GM12892 (cell line): Measurements from ENCODE around the gene TEKT1.

Experiments
- DNase-seq: peaks from one replicate; pipeline ENCODE4 v3.0.0; 2011; ENCODE audit not compliant: insufficient read length
- FAIRE-seq: peaks from 2 replicates; lab custom pipeline; 2011; peaks lifted over from hg19 to GRCh38; lab: Jason Lieb, UNC
- POLR2A ChIP-seq: IDR thresholded peaks from 2 replicates; pipeline ENCODE4 v1.6.1; 2011; ENCODE audit warnings: low read depth, low read length, control low read depth
- POLR2AphosphoS5 ChIP-seq: IDR thresholded peaks from 2 replicates; pipeline ENCODE4 v1.6.1; 2011; ENCODE audit warnings: low read depth, low read length, control low read depth
- TAF1 ChIP-seq: IDR thresholded peaks from 2 replicates; pipeline ENCODE4 v1.6.1; 2011; ENCODE audit warnings: low read depth, mild to moderate bottlenecking, control low read depth, low read length, borderline replicate concordance

The TEKT1 gene

GRCh38 chr17:6755281-6755680 is 76.2 kb downstream of the TEKT1 start:
- TF ChIP-seq POLR2A (no peak), TAF1 (no peak), POLR2AphosphoS5 (no peak)
- DNase-seq (no peak), FAIRE-seq (no peak)

GRCh38 chr17:6753546-6753945 is 78.0 kb downstream of the TEKT1 start:
- FAIRE-seq, result no peak
- DNase-seq, result no peak
- TF ChIP-seq POLR2A (no peak), TAF1 (no peak), POLR2AphosphoS5 (no peak)

GRCh38 chr17:6753006-6753445 is 78.5 kb downstream of the TEKT1 start:
- no peak for DNase-seq
- FAIRE-seq, result no peak
- no peak for TF ChIP-seq POLR2A
- no peak for TF ChIP-seq TAF1
- TF ChIP-seq POLR2AphosphoS5, result no peak

- DNase-seq (no peak), FAIRE-seq (no peak)
- TF ChIP-seq TAF1 (no peak), POLR2AphosphoS5 (no peak), POLR2A (no peak)
Measured at GRCh38 chr17:6752068-6752909, 79.2 kb downstream of the TEKT1 start.

GRCh38 chr17:6749519-6749918 is 82.0 kb downstream of the TEKT1 start:
- DNase-seq (no peak), FAIRE-seq (no peak)
- TF ChIP-seq POLR2AphosphoS5 (no peak), TAF1 (no peak), POLR2A (no peak)

GRCh38 chr17:6748617-6749016 is 82.9 kb downstream of the TEKT1 start:
- FAIRE-seq (no peak), DNase-seq (no peak)
- TF ChIP-seq TAF1 (no peak), POLR2A (no peak), POLR2AphosphoS5 (no peak)
